GM12878 (cell line): Measurements from ENCODE around the gene RPRD2. TPM values are rescaled to one million over a fixed set of nuclear protein-coding genes. Genes with fewer than 3 reads are reported as not detected.

Experiments used
- ATAC-seq: fragments of 200-7000 bp; cut with Tn5 transposase; 3 replicates; pipeline ENCODE4 v1.9.1; 2020; ENCODE audit warnings: mild to moderate bottlenecking, moderate library complexity
- BruUV-seq: library from RNA; stranded (reverse); fragments of 400-500 nt; replicated peaks from 2 replicates; lab custom pipeline; 2021; lab: Mats Ljungman, UMichigan
- CTCF ChIA-PET: fragments of 300-600 bp; sonication (Branson Sonifier 250); formaldehyde crosslinking; extraction: SDS; loops from one replicate; lab custom pipeline; 2021; ENCODE audit warnings: inconsistent platforms; lab: Yijun Ruan, JAX
- POLR2A ChIA-PET: fragments of 350-600 bp; formaldehyde crosslinking; extraction: SDS; loops from one replicate; lab custom pipeline; 2021; ENCODE audit warnings: inconsistent platforms; lab: Charles Lee
- RAD21 ChIA-PET: fragments of 300-600 bp; sonication (Branson Sonifier 250); formaldehyde crosslinking; loops from one replicate; lab custom pipeline; 2023; ENCODE audit warnings: antibody characterized with exemption; ENCODE audit not compliant: unreplicated experiment; lab: Charles Lee
- SMC1A ChIA-PET: fragments of 300-600 bp; sonication (Branson Sonifier 250); formaldehyde crosslinking; loops from one replicate; lab custom pipeline; 2023; ENCODE audit not compliant: unreplicated experiment, uncharacterized antibody; lab: Charles Lee
- DNase-seq: peaks from one replicate; pipeline ENCODE4 v3.0.0-alpha.2; 2011; ENCODE audit warnings: low read depth, low spot score
- FAIRE-seq: peaks from 3 replicates; lab custom pipeline; 2011; peaks lifted over from hg19 to GRCh38; lab: Jason Lieb, UNC
- H2AFZ ChIP-seq: 2 replicates; pipeline ENCODE4 v1.6.0; 2011; ENCODE audit warnings: low read depth, low read length, control low read depth; ENCODE audit not compliant: control insufficient read depth
- H3K27ac ChIP-seq: 2 replicates; pipeline ENCODE4 v1.5.1; 2011; ENCODE audit warnings: control low read depth; ENCODE audit not compliant: control insufficient read depth, insufficient read depth
- H3K27me3 ChIP-seq, 2 experiments: replicated peaks in 1 of 2; 2 replicates each; pipeline versions ENCODE4 v1.6.0 to v1.6.1; 2011; ENCODE audit warnings: low read length in 1 of 2; ENCODE audit not compliant: control insufficient read depth in 2 of 2, insufficient read depth in 2 of 2
- H3K36me3 ChIP-seq, 2 experiments: 2 replicates each; pipeline ENCODE4 v1.5.1; 2011; ENCODE audit warnings: low read length in 1 of 2; ENCODE audit not compliant: control insufficient read depth in 2 of 2, insufficient read depth in 2 of 2
- H3K4me1 ChIP-seq: 2 replicates; pipeline ENCODE4 v1.6.1; 2011; ENCODE audit warnings: mild to moderate bottlenecking, low read length, moderate library complexity, mixed read lengths; ENCODE audit not compliant: control insufficient read depth, insufficient read depth
- H3K4me2 ChIP-seq: 2 replicates; pipeline ENCODE4 v1.6.0; 2011; ENCODE audit warnings: control low read depth; ENCODE audit not compliant: control insufficient read depth, insufficient read depth
- H3K4me3 ChIP-seq: fragments of 200-600 bp; sonication (generic); 2 replicates; pipeline ENCODE4 v1.5.1; 2016
- H3K79me2 ChIP-seq: 2 replicates; pipeline ENCODE4 v1.6.0; 2011; ENCODE audit warnings: low read length; ENCODE audit not compliant: control insufficient read depth, insufficient read depth
- H3K9ac ChIP-seq: 2 replicates; pipeline ENCODE4 v1.8.0; 2011; ENCODE audit warnings: low read length, control low read depth, mixed read lengths; ENCODE audit not compliant: control insufficient read depth, insufficient read depth
- H3K9me3 ChIP-seq: replicated peaks from 3 replicates; pipeline ENCODE4 v1.5.1; 2011; ENCODE audit warnings: mild to moderate bottlenecking, low read length; ENCODE audit not compliant: control insufficient read depth, insufficient read depth
- H4K20me1 ChIP-seq: 2 replicates; pipeline ENCODE4 v1.6.0; 2011; ENCODE audit not compliant: control insufficient read depth, insufficient read depth
- BCL11A ChIP-seq: IDR thresholded peaks from 2 replicates; pipeline ENCODE4 v1.6.1; 2011; ENCODE audit warnings: low read depth, low read length
- CHD1 ChIP-seq: IDR thresholded peaks from 2 replicates; pipeline ENCODE4 v1.6.1; 2012; ENCODE audit warnings: low read depth, low read length, improper control_type of control experiment
- IRF4 ChIP-seq: IDR thresholded peaks from 2 replicates; pipeline ENCODE4 v1.6.1; 2011; ENCODE audit warnings: low read depth, low read length
- NR2F1 ChIP-seq: fragments of 450-650 bp; conservative IDR thresholded peaks from 2 replicates; pipeline ENCODE4 v1.6.1; 2017; ENCODE audit warnings: mild to moderate bottlenecking
- RAD51 ChIP-seq: fragments of 450-650 bp; IDR thresholded peaks from 2 replicates; pipeline ENCODE4 v1.6.1; 2016; ENCODE audit warnings: moderate library complexity, mild to moderate bottlenecking, inconsistent platforms
- SRF ChIP-seq, 2 experiments: IDR thresholded peaks; 2 replicates each; pipeline ENCODE4 v1.6.1; 2011; ENCODE audit warnings: low read depth in 2 of 2, low read length in 2 of 2, mild to moderate bottlenecking in 1 of 2, moderate library complexity in 1 of 2
- TCF12 ChIP-seq: IDR thresholded peaks from 2 replicates; pipeline ENCODE4 v1.6.1; 2011; ENCODE audit warnings: low read depth, mild to moderate bottlenecking, low read length
- WGBS: methylation state at CpG from one replicate; pipeline ENCODE4 v1.1.6; 2016; ENCODE audit warnings: low lambda C conversion rate; ENCODE audit not compliant: insufficient replicate concordance, insufficient coverage; ENCODE audit errors: missing lambda C conversion rate; 5-methylcytosine and 5-hydroxymethylcytosine counted together
- in situ Hi-C: fragments of 300-500 bp; cut with MboI; formaldehyde crosslinking; loops from 9 replicates; pipeline ENCODE4 v1.14.3; 2018; ENCODE audit warnings: mixed read lengths
- intact Hi-C: fragments of 100-400 bp; cut with micrococcal nuclease; formaldehyde crosslinking; loops from one replicate; pipeline ENCODE4 v1.14.2; 2022; ENCODE audit not compliant: unreplicated experiment
- polyA plus RNA-seq, 11 experiments: library from polyadenylated mRNA; depleted of rRNA in 4 of 11; unstranded in 6 of 11; stranded (reverse) in 5 of 11; fragments of >200 nt; fragmentation: Nextera tagmentation in 4 of 11; fragmentation: Illumina TruSeq in 1 of 11; extraction: Ambion mirVana in 4 of 11; extraction: Trizol in 1 of 11; gene quantifications; 1 replicate in 1 of 11; 2 replicates in 10 of 11; pipeline versions ENCODE4 v1.2.1 to v1.2.3, GENCODE V29; 2011 to 2016; ENCODE audit warnings: inconsistent platforms in 2 of 11, missing spikeins in 2 of 11, low read depth in 1 of 11
- total RNA-seq, 4 experiments: library from RNA; depleted of rRNA in 3 of 4; stranded (reverse); fragments of >200 nt in 3 of 4; fragmentation: Illumina TruSeq in 1 of 4; extraction: Trizol in 1 of 4; gene quantifications; 2 replicates each; pipeline versions ENCODE4 v1.2.1 to v1.2.3, GENCODE V29; 2013 to 2021
- TF ChIP-seq, protein P1 (sequence below): fragments of 450-650 bp; IDR thresholded peaks from 2 replicates; pipeline ENCODE4 v1.6.1; 2017; ENCODE audit warnings: mild to moderate bottlenecking, moderate library complexity
- TF ChIP-seq, protein P2 (sequence below): IDR thresholded peaks from 2 replicates; pipeline ENCODE4 v1.6.1; 2012; ENCODE audit warnings: improper control_type of control experiment, low read depth, low read length; ENCODE audit not compliant: insufficient replicate concordance
- TF ChIP-seq, protein P3 (sequence below): fragments of 450-650 bp; IDR thresholded peaks from 2 replicates; pipeline ENCODE4 v1.6.1; 2018; ENCODE audit warnings: mild to moderate bottlenecking, low read depth, moderate library complexity; ENCODE audit not compliant: partially characterized antibody

Gene RPRD2
- total and polyA plus RNA-seq, 10 of the 15 experiments (the other 5 are each of a cell fraction or from before 2014, with no cell fraction given), result 1.9 to 24.8 (median 13.3) TPM

- no peak overlapping the region for H2AFZ ChIP-seq
- no peak overlapping the region for H3K4me3 ChIP-seq
- ChIA-PET POLR2A (no interaction called here), RAD21 (no interaction called here), CTCF (interaction anchor here (0.6 kb wide), 1 partner anchor 681 kb away, joined by 3 read pairs; no protein-coding TSS in a partner anchor), SMC1A (interaction anchor here (0.9 kb wide), 1 partner anchor 10 kb away, joined by 3 read pairs; no protein-coding TSS in a partner anchor)
- in situ Hi-C loops, result no loop called here
- H3K27ac ChIP-seq, result no peak overlapping the region
- no TSS peak for BruUV-seq
- no peaks in the 10 kb centered on the region for H3K4me1 ChIP-seq
- H3K79me2 ChIP-seq, result peaks cover 47% of the 10 kb centered on the region
- H3K4me2 ChIP-seq, result no peak overlapping the region
- intact Hi-C loops, result no loop called here
- peaks cover 1% of the 10 kb centered on the region; the same call in 2 of the 3 replicates for H3K9me3 ChIP-seq
- ATAC-seq (no peak), DNase-seq (no peak), FAIRE-seq (no peak)
- peaks cover 0 to 2% of the 10 kb centered on the region in 2 experiments; a peak in 1 of 4 replicates for H3K36me3 ChIP-seq
- no peaks in the 10 kb centered on the region for H4K20me1 ChIP-seq
- H3K27me3 ChIP-seq, result no peaks in the 10 kb centered on the region
- no peak overlapping the region for H3K9ac ChIP-seq
- 77% methylated on average over 3 of the region's 3 CpGs for WGBS
- TF ChIP-seq, protein P1, sequence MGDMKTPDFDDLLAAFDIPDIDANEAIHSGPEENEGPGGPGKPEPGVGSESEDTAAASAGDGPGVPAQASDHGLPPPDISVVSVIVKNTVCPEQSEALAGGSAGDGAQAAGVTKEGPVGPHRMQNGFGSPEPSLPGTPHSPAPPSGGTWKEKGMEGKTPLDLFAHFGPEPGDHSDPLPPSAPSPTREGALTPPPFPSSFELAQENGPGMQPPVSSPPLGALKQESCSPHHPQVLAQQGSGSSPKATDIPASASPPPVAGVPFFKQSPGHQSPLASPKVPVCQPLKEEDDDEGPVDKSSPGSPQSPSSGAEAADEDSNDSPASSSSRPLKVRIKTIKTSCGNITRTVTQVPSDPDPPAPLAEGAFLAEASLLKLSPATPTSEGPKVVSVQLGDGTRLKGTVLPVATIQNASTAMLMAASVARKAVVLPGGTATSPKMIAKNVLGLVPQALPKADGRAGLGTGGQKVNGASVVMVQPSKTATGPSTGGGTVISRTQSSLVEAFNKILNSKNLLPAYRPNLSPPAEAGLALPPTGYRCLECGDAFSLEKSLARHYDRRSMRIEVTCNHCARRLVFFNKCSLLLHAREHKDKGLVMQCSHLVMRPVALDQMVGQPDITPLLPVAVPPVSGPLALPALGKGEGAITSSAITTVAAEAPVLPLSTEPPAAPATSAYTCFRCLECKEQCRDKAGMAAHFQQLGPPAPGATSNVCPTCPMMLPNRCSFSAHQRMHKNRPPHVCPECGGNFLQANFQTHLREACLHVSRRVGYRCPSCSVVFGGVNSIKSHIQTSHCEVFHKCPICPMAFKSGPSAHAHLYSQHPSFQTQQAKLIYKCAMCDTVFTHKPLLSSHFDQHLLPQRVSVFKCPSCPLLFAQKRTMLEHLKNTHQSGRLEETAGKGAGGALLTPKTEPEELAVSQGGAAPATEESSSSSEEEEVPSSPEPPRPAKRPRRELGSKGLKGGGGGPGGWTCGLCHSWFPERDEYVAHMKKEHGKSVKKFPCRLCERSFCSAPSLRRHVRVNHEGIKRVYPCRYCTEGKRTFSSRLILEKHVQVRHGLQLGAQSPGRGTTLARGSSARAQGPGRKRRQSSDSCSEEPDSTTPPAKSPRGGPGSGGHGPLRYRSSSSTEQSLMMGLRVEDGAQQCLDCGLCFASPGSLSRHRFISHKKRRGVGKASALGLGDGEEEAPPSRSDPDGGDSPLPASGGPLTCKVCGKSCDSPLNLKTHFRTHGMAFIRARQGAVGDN, result no peak
- no peak for TF ChIP-seq BCL11A
- no peak for TF ChIP-seq IRF4
- no peak for TF ChIP-seq CHD1
- TF ChIP-seq RAD51, result no peak
- TF ChIP-seq, protein P2, sequence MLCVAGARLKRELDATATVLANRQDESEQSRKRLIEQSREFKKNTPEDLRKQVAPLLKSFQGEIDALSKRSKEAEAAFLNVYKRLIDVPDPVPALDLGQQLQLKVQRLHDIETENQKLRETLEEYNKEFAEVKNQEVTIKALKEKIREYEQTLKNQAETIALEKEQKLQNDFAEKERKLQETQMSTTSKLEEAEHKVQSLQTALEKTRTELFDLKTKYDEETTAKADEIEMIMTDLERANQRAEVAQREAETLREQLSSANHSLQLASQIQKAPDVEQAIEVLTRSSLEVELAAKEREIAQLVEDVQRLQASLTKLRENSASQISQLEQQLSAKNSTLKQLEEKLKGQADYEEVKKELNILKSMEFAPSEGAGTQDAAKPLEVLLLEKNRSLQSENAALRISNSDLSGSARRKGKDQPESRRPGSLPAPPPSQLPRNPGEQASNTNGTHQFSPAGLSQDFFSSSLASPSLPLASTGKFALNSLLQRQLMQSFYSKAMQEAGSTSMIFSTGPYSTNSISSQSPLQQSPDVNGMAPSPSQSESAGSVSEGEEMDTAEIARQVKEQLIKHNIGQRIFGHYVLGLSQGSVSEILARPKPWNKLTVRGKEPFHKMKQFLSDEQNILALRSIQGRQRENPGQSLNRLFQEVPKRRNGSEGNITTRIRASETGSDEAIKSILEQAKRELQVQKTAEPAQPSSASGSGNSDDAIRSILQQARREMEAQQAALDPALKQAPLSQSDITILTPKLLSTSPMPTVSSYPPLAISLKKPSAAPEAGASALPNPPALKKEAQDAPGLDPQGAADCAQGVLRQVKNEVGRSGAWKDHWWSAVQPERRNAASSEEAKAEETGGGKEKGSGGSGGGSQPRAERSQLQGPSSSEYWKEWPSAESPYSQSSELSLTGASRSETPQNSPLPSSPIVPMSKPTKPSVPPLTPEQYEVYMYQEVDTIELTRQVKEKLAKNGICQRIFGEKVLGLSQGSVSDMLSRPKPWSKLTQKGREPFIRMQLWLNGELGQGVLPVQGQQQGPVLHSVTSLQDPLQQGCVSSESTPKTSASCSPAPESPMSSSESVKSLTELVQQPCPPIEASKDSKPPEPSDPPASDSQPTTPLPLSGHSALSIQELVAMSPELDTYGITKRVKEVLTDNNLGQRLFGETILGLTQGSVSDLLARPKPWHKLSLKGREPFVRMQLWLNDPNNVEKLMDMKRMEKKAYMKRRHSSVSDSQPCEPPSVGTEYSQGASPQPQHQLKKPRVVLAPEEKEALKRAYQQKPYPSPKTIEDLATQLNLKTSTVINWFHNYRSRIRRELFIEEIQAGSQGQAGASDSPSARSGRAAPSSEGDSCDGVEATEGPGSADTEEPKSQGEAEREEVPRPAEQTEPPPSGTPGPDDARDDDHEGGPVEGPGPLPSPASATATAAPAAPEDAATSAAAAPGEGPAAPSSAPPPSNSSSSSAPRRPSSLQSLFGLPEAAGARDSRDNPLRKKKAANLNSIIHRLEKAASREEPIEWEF, result no peak
- no peak for TF ChIP-seq NR2F1
- TF ChIP-seq SRF (IDR thresholded peaks at IDR 0.05; ENCODE audit: low read depth in 2 of 2, low read length in 2 of 2), result no peak
- TF ChIP-seq, protein P3, sequence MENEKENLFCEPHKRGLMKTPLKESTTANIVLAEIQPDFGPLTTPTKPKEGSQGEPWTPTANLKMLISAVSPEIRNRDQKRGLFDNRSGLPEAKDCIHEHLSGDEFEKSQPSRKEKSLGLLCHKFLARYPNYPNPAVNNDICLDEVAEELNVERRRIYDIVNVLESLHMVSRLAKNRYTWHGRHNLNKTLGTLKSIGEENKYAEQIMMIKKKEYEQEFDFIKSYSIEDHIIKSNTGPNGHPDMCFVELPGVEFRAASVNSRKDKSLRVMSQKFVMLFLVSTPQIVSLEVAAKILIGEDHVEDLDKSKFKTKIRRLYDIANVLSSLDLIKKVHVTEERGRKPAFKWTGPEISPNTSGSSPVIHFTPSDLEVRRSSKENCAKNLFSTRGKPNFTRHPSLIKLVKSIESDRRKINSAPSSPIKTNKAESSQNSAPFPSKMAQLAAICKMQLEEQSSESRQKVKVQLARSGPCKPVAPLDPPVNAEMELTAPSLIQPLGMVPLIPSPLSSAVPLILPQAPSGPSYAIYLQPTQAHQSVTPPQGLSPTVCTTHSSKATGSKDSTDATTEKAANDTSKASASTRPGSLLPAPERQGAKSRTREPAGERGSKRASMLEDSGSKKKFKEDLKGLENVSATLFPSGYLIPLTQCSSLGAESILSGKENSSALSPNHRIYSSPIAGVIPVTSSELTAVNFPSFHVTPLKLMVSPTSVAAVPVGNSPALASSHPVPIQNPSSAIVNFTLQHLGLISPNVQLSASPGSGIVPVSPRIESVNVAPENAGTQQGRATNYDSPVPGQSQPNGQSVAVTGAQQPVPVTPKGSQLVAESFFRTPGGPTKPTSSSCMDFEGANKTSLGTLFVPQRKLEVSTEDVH, result no peak
- TF ChIP-seq TCF12, result no peak
Observed at GRCh38 chr1:150392627-150393026, 28.7 kb downstream of the RPRD2 start.
